ENCODE measurements around the gene TUBB4B.

Gene TUBB4B

DNA sequence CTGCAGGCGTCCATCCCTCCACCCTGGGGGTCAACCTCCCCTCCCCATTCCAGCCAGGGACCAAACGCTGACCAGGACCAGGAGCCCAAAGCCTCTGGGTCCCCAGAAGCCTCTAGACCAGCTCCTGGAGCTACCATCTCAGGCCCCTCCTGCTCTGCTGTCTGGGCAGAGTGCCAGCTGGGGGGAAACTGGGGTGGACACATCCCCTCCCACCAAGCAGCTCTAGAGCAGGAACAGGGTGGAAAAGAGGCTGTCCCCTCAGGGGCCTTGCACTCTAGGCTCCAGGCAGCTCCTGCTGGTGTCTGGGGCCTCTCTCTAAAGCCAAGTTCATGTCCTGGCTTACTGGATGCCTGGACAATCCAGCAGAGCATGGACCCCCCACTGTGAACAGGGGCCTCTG, 48.2 kb upstream of the TUBB4B start:
- H3K27me3 ChIP-seq (ENCODE audit: insufficient read depth, low read length): 0 out of 2 replicates have a peak, but pooled peaks cover 5% of the 10 kb centered on the region
- TF ChIP-seq, protein P1, sequence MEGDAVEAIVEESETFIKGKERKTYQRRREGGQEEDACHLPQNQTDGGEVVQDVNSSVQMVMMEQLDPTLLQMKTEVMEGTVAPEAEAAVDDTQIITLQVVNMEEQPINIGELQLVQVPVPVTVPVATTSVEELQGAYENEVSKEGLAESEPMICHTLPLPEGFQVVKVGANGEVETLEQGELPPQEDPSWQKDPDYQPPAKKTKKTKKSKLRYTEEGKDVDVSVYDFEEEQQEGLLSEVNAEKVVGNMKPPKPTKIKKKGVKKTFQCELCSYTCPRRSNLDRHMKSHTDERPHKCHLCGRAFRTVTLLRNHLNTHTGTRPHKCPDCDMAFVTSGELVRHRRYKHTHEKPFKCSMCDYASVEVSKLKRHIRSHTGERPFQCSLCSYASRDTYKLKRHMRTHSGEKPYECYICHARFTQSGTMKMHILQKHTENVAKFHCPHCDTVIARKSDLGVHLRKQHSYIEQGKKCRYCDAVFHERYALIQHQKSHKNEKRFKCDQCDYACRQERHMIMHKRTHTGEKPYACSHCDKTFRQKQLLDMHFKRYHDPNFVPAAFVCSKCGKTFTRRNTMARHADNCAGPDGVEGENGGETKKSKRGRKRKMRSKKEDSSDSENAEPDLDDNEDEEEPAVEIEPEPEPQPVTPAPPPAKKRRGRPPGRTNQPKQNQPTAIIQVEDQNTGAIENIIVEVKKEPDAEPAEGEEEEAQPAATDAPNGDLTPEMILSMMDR (IDR thresholded peaks at IDR 0.05; ENCODE audit: low read length): no peak
- TF ChIP-seq EZH2 (IDR thresholded peaks at IDR 0.05; ENCODE audit: borderline replicate concordance, low read length): no peak
- peaks cover 11% of the 10 kb centered on the region for H3K4me1 ChIP-seq (ENCODE audit: insufficient read depth, low read length, severe bottlenecking)
- H3K9ac ChIP-seq (ENCODE audit: low read length): no peak overlapping the region
- no peaks in the 10 kb centered on the region for H3K9me2 ChIP-seq (ENCODE audit: low read depth, low read length)
- peaks cover 11% of the 10 kb centered on the region for H3K36me3 ChIP-seq (ENCODE audit: insufficient read depth, low read length)
- no peak overlapping the region for H3K4me2 ChIP-seq (ENCODE audit: low read length)
- no peaks in the 10 kb centered on the region for H4K20me1 ChIP-seq (ENCODE audit: insufficient read depth, low read length)
- H3K9me3 ChIP-seq (ENCODE audit: low read length): no peaks in the 10 kb centered on the region
- no peak overlapping the region for H2AFZ ChIP-seq (ENCODE audit: low read length)
- no peak overlapping the region for H3K4me3 ChIP-seq (ENCODE audit: low read depth, low read length, poor library complexity, severe bottlenecking)
- H3F3A ChIP-seq (ENCODE audit: insufficient read depth, low read length): no peaks in the 10 kb centered on the region
- H3K27ac ChIP-seq (ENCODE audit: low read depth, low read length, poor library complexity, severe bottlenecking): no peak overlapping the region
- H3K79me2 ChIP-seq (ENCODE audit: insufficient read depth, low read length): peaks cover 2% of the 10 kb centered on the region

- Histone ChIP-seq H3K9ac (ENCODE audit: low read length) (no peak overlapping the region), H3K36me3 (ENCODE audit: insufficient read depth, low read length) (peaks cover 11% of the 10 kb centered on the region), H3K9me3 (ENCODE audit: low read length) (no peaks in the 10 kb centered on the region), H3K4me1 (ENCODE audit: insufficient read depth, low read length, severe bottlenecking) (peaks cover 10% of the 10 kb centered on the region), H4K20me1 (ENCODE audit: insufficient read depth, low read length) (no peaks in the 10 kb centered on the region), H3K9me2 (ENCODE audit: low read depth, low read length) (no peaks in the 10 kb centered on the region), H3K4me3 (ENCODE audit: low read depth, low read length, poor library complexity, severe bottlenecking) (no peak overlapping the region), H3K79me2 (ENCODE audit: insufficient read depth, low read length) (no peaks in the 10 kb centered on the region), H3K27me3 (ENCODE audit: insufficient read depth, low read length) (peaks cover 8% of the 10 kb centered on the region), H3K27ac (ENCODE audit: low read depth, low read length, poor library complexity, severe bottlenecking) (no peak overlapping the region), H2AFZ (ENCODE audit: low read length) (no peak overlapping the region), H3K4me2 (ENCODE audit: low read length) (no peak overlapping the region), H3F3A (ENCODE audit: insufficient read depth, low read length) (no peaks in the 10 kb centered on the region)
- TF ChIP-seq EZH2 (IDR thresholded peaks at IDR 0.05; ENCODE audit: borderline replicate concordance, low read length): no peak
- TF ChIP-seq, protein P1 (IDR thresholded peaks at IDR 0.05; ENCODE audit: low read length): no peak
Observed at GRCh38 chr9:137193771-137194170, 47.3 kb upstream of the TUBB4B start.

DNA sequence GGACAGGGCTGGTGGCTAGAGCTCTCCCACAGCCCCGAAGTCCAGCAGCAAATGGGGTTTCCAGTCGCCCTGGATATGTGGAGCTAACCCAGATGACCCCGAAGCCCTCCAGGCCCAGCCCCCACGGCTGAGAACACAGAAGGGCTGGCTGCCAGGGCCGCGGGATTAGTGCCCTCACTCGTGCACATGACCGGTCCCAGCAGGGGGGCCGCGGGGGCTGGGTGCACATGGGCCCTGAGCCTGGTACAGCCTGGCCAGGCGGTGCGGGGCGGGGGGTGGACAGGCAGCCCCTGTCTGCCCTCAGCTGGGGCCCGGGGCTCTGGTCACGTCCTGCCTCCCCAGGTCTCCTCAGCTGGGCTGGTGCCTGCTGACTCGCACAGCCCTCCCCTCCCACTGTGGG, 46.7 kb upstream of the TUBB4B start:
- Histone ChIP-seq H3K27ac (ENCODE audit: low read depth, low read length, poor library complexity, severe bottlenecking) (no peak overlapping the region), H3F3A (ENCODE audit: insufficient read depth, low read length) (no peaks in the 10 kb centered on the region), H3K36me3 (ENCODE audit: insufficient read depth, low read length) (peaks cover 11% of the 10 kb centered on the region), H2AFZ (ENCODE audit: low read length) (no peak overlapping the region), H3K4me1 (ENCODE audit: insufficient read depth, low read length, severe bottlenecking) (peaks cover 8% of the 10 kb centered on the region), H3K9me2 (ENCODE audit: low read depth, low read length) (no peaks in the 10 kb centered on the region), H3K27me3 (ENCODE audit: insufficient read depth, low read length) (peaks cover 13% of the 10 kb centered on the region), H3K4me2 (ENCODE audit: low read length) (no peak overlapping the region), H3K79me2 (ENCODE audit: insufficient read depth, low read length) (no peaks in the 10 kb centered on the region), H4K20me1 (ENCODE audit: insufficient read depth, low read length) (no peaks in the 10 kb centered on the region), H3K4me3 (ENCODE audit: low read depth, low read length, poor library complexity, severe bottlenecking) (no peak overlapping the region), H3K9me3 (ENCODE audit: low read length) (no peaks in the 10 kb centered on the region), H3K9ac (ENCODE audit: low read length) (no peak overlapping the region)
- TF ChIP-seq EZH2 (IDR thresholded peaks at IDR 0.05; ENCODE audit: borderline replicate concordance, low read length): no peak
- TF ChIP-seq, protein P1 (IDR thresholded peaks at IDR 0.05; ENCODE audit: low read length): no peak
